HepG2 (cell line): ENCODE data around the gene TOPBP1. TPM values are rescaled to one million over a fixed set of nuclear protein-coding genes. Genes with fewer than 3 reads are reported as not detected.
A peak's percentile ranks its signal among the peaks of the same experiment; 100 is the strongest.

Source experiments
- AGO2 ChIP-seq: fragments of 200-400 bp; formaldehyde crosslinking; optimal IDR thresholded peaks from 2 replicates; pipeline ENCODE3; 2017; ENCODE audit warnings: mild to moderate bottlenecking, low read depth, low read length, moderate library complexity
- BRF2 ChIP-seq: sonication (generic); formaldehyde crosslinking; IDR thresholded peaks from 2 replicates; pipeline ENCODE4 v1.8.1; 2022; ENCODE audit warnings: mild to moderate bottlenecking, missing genetic modification reagents
- CREB1 ChIP-seq, 2 experiments: fragments of 450-650 bp in 1 of 2; IDR thresholded peaks; 2 replicates each; pipeline ENCODE4 v1.6.1; 2016 to 2017; ENCODE audit warnings: control low read depth in 1 of 2, mild to moderate bottlenecking in 1 of 2, missing compliant biosample characterization in 1 of 2, missing genetic modification characterization in 1 of 2
- DNMT1 ChIP-seq: sonication (generic); formaldehyde crosslinking; IDR thresholded peaks from 2 replicates; pipeline ENCODE4 v1.5.1; 2020; ENCODE audit warnings: mild to moderate bottlenecking, missing genetic modification reagents
- HIVEP1 ChIP-seq: sonication (generic); formaldehyde crosslinking; IDR thresholded peaks from 2 replicates; pipeline ENCODE4 v1.4.0; 2020; ENCODE audit warnings: mild to moderate bottlenecking, missing genetic modification reagents
- MEF2D ChIP-seq: sonication (generic); formaldehyde crosslinking; IDR thresholded peaks from 2 replicates; pipeline ENCODE4 v1.5.1; 2020; ENCODE audit warnings: mild to moderate bottlenecking, missing genetic modification reagents
- NFE2L1 ChIP-seq: sonication (generic); formaldehyde crosslinking; IDR thresholded peaks from 2 replicates; pipeline ENCODE4 v1.4.0; 2020; ENCODE audit warnings: missing genetic modification reagents, mild to moderate bottlenecking, borderline replicate concordance
- SMARCE1 ChIP-seq: fragments of 450-650 bp; IDR thresholded peaks from 2 replicates; pipeline ENCODE4 v1.6.1; 2017; ENCODE audit warnings: borderline replicate concordance
- TEAD2 ChIP-seq: sonication (generic); formaldehyde crosslinking; IDR thresholded peaks from 2 replicates; pipeline ENCODE4 v1.9.0; 2021; ENCODE audit warnings: missing genetic modification reagents
- ZC3H4 ChIP-seq: sonication (generic); formaldehyde crosslinking; IDR thresholded peaks from 2 replicates; pipeline ENCODE4 v1.4.0; 2020; ENCODE audit warnings: missing genetic modification reagents, borderline replicate concordance
- ZHX1 ChIP-seq: sonication (generic); formaldehyde crosslinking; IDR thresholded peaks from 2 replicates; pipeline ENCODE4 v1.8.1; 2022; ENCODE audit warnings: low read depth, mild to moderate bottlenecking, missing genetic modification reagents
- ZNF207 ChIP-seq: fragments of 450-650 bp; IDR thresholded peaks from 2 replicates; pipeline ENCODE4 v1.6.1; 2016; ENCODE audit warnings: antibody characterized with exemption, borderline replicate concordance
- ZNF30 ChIP-seq: sonication (generic); formaldehyde crosslinking; IDR thresholded peaks from 2 replicates; pipeline ENCODE4 v1.5.0; 2020; ENCODE audit warnings: mild to moderate bottlenecking, missing genetic modification reagents
- ZNF430 ChIP-seq: sonication (generic); formaldehyde crosslinking; IDR thresholded peaks from 2 replicates; pipeline ENCODE4 v1.9.0; 2021; ENCODE audit warnings: mild to moderate bottlenecking, missing genetic modification reagents
- ZNF567 ChIP-seq: sonication (generic); formaldehyde crosslinking; IDR thresholded peaks from 2 replicates; pipeline ENCODE4 v1.8.1; 2023; ENCODE audit warnings: mild to moderate bottlenecking, missing genetic modification reagents, borderline replicate concordance
- ZNF710 ChIP-seq: sonication (generic); formaldehyde crosslinking; IDR thresholded peaks from 2 replicates; pipeline ENCODE4 v1.5.0; 2020; ENCODE audit warnings: mild to moderate bottlenecking, missing genetic modification reagents, borderline replicate concordance
- ZNF784 ChIP-seq: sonication (generic); formaldehyde crosslinking; IDR thresholded peaks from 2 replicates; pipeline ENCODE4 v1.5.1; 2020; ENCODE audit warnings: missing genetic modification reagents, mild to moderate bottlenecking, borderline replicate concordance
- ZSCAN21 ChIP-seq: sonication (generic); formaldehyde crosslinking; IDR thresholded peaks from 2 replicates; pipeline ENCODE4 v1.8.0; 2022; ENCODE audit warnings: mild to moderate bottlenecking, missing genetic modification reagents, moderate library complexity, borderline replicate concordance
- polyA plus RNA-seq, 8 experiments: library from polyadenylated mRNA; depleted of rRNA in 3 of 8; stranded (reverse) in 7 of 8; unstranded in 1 of 8; fragments of >200 nt; fragmentation: Illumina TruSeq in 4 of 8; extraction: Trizol in 4 of 8; gene quantifications; 2 replicates each; pipeline versions ENCODE4 v1.2.1 to v1.2.3, GENCODE V29; 2011 to 2016; ENCODE audit warnings: low read depth in 4 of 8, missing spikeins in 1 of 8, mixed read lengths in 1 of 8; ENCODE audit not compliant: insufficient read depth in 1 of 8
- total RNA-seq, 5 experiments: library from RNA; depleted of rRNA; stranded (reverse); fragments of >200 nt; fragmentation: Illumina TruSeq; extraction: Trizol; gene quantifications; 2 replicates each; pipeline ENCODE4 v1.2.3, GENCODE V29; 2016; ENCODE audit warnings: low read depth in 1 of 5
- TF ChIP-seq, protein P1 (sequence below): sonication (generic); formaldehyde crosslinking; IDR thresholded peaks from 2 replicates; pipeline ENCODE4 v1.4.0; 2020; ENCODE audit warnings: missing genetic modification reagents

TOPBP1 gene
- total and polyA plus RNA-seq, 2 of the 13 experiments (the other 11 are each of a cell fraction or from before 2014, with no cell fraction given), result 24.3 to 42.9 TPM

DNA sequence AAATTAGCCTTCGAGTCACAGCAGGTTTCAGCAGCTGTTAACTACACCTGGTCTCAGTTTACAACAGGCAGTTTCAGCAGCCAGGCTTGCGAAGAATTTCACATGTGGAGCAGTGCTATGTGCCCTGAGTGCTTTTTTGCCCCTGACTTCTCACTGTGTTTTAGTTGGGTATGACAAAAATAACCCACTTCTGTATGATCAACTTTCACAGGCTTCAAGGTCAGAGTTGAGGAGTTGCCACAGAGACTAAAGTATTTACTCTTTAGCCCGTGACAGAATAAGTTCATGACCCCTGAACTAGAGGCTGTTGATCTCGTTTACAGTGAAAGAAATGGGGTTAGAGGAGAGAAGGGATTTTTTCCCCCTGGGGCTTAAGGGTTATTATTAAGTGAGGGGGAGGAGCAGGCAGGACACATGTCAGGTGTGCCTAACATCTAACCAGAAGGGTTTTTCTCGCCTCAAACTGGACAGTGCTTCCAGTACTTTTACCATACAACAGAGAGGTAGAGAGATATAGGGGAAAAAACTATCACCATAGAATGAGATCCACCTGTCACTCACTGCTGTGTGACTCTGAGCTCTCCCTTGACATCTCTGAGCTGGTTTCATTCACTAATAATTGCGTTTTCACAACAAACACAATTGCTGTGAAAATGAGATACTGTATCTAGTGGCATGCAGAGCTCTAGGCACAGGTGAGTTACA is 14.0 kb upstream of the TOPBP1 start (continued):
- TF ChIP-seq ZNF207 (no peak), ZNF30 (CRISPR knock-in tag) (no peak), ZSCAN21 (CRISPR knock-in tag) (no peak), ZNF784 (no peak), ZHX1 (CRISPR knock-in tag) (no peak), AGO2 (no peak), DNMT1 (CRISPR knock-in tag) (no peak), SMARCE1 (no peak), ZNF567 (no peak), ZC3H4 (CRISPR knock-in tag) (no peak), HIVEP1 (CRISPR knock-in tag) (no peak), BRF2 (CRISPR knock-in tag) (no peak), MEF2D (CRISPR knock-in tag) (peak; percentile 99), CREB1 (IDR thresholded peaks at IDR 0.05) (no peak), CREB1 (CRISPR knock-in tag; IDR thresholded peaks at IDR 0.05) (peak; percentile 80), ZNF710 (CRISPR knock-in tag) (no peak), TEAD2 (CRISPR knock-in tag) (no peak), NFE2L1 (CRISPR knock-in tag) (no peak), ZNF430 (CRISPR knock-in tag) (no peak)
- TF ChIP-seq, protein P1, sequence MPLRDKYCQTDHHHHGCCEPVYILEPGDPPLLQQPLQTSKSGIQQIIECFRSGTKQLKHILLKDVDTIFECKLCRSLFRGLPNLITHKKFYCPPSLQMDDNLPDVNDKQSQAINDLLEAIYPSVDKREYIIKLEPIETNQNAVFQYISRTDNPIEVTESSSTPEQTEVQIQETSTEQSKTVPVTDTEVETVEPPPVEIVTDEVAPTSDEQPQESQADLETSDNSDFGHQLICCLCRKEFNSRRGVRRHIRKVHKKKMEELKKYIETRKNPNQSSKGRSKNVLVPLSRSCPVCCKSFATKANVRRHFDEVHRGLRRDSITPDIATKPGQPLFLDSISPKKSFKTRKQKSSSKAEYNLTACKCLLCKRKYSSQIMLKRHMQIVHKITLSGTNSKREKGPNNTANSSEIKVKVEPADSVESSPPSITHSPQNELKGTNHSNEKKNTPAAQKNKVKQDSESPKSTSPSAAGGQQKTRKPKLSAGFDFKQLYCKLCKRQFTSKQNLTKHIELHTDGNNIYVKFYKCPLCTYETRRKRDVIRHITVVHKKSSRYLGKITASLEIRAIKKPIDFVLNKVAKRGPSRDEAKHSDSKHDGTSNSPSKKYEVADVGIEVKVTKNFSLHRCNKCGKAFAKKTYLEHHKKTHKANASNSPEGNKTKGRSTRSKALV (CRISPR knock-in tag), result no peak
